GM19397 (cell line): ENCODE measurements around the gene NRG2.

Source experiments
- ATAC-seq: cut with Tn5 transposase; IDR thresholded peaks from one replicate; pipeline ENCODE4 v1.9.1; 2021; ENCODE audit warnings: mild to moderate bottlenecking, moderate library complexity; ENCODE audit not compliant: unreplicated experiment

NRG2 gene

GRCh38 chr5:139804800-139805397 is 238.2 kb downstream of the NRG2 start:
- ATAC-seq, result no peak

- no peak for ATAC-seq
Measured at GRCh38 chr5:139803978-139804377, 239.1 kb downstream of the NRG2 start.

- ATAC-seq, result no peak
Measured at GRCh38 chr5:139799359-139799758, 243.7 kb downstream of the NRG2 start.

- no peak for ATAC-seq
Measured at GRCh38 chr5:139798883-139799282, 244.2 kb downstream of the NRG2 start.

GRCh38 chr5:139797856-139798510 is 245.1 kb downstream of the NRG2 start:
- no peak for ATAC-seq

- ATAC-seq, result no peak
Measured at GRCh38 chr5:139797335-139797734, 245.8 kb downstream of the NRG2 start.
